WTC11 (cell line): ENCODE results near the gene PTER.

Experiments used
- CBFB ChIP-seq: sonication (generic); formaldehyde crosslinking; IDR thresholded peaks from 2 replicates; pipeline ENCODE4 v1.8.1; 2022; ENCODE audit warnings: mild to moderate bottlenecking, low read depth, missing genetic modification reagents
- CREB1 ChIP-seq: sonication (generic); formaldehyde crosslinking; IDR thresholded peaks from 2 replicates; pipeline ENCODE4 v1.8.0; 2023; ENCODE audit warnings: mild to moderate bottlenecking, missing genetic modification reagents
- FOXK1 ChIP-seq: sonication (generic); formaldehyde crosslinking; IDR thresholded peaks from 2 replicates; pipeline ENCODE4 v1.8.0; 2022; ENCODE audit warnings: mild to moderate bottlenecking, moderate library complexity, missing genetic modification reagents
- NFYB ChIP-seq: sonication (generic); formaldehyde crosslinking; conservative IDR thresholded peaks from 2 replicates; pipeline ENCODE4 v1.8.0; 2022; ENCODE audit warnings: low read depth, missing genetic modification reagents
- SP1 ChIP-seq: sonication (generic); formaldehyde crosslinking; conservative IDR thresholded peaks from 2 replicates; pipeline ENCODE4 v1.8.1; 2022; ENCODE audit warnings: missing genetic modification reagents
- TF ChIP-seq, protein P1 (sequence below): fragments of 200-600 bp; IDR thresholded peaks from 2 replicates; pipeline ENCODE4 v1.8.0; 2022; ENCODE audit warnings: antibody characterized with exemption
- TF ChIP-seq, protein P2 (sequence below): sonication (generic); formaldehyde crosslinking; IDR thresholded peaks from 2 replicates; pipeline ENCODE4 v1.8.0; 2022; ENCODE audit warnings: missing genetic modification reagents
- TF ChIP-seq, protein P3 (sequence below): sonication (generic); formaldehyde crosslinking; conservative IDR thresholded peaks from 2 replicates; pipeline ENCODE4 v1.8.1; 2022; ENCODE audit warnings: mild to moderate bottlenecking, missing genetic modification reagents

DNA sequence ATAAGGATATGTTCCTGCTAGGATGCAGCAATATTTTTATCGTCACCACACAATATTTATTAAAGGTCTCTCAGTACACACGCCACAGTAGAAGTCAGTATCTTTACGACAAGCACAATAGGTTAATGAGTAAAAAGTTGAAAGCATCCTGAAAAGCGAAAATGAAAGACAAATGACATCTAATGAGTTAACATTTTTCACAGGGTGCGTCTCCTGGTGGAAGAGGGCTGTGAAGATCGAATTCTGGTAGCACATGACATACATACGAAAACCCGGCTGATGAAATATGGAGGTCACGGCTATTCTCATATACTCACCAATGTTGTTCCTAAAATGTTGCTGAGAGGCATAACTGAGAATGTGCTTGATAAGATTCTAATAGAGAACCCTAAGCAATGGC, 74.0 kb downstream of the PTER start:
- TF ChIP-seq, protein P1, sequence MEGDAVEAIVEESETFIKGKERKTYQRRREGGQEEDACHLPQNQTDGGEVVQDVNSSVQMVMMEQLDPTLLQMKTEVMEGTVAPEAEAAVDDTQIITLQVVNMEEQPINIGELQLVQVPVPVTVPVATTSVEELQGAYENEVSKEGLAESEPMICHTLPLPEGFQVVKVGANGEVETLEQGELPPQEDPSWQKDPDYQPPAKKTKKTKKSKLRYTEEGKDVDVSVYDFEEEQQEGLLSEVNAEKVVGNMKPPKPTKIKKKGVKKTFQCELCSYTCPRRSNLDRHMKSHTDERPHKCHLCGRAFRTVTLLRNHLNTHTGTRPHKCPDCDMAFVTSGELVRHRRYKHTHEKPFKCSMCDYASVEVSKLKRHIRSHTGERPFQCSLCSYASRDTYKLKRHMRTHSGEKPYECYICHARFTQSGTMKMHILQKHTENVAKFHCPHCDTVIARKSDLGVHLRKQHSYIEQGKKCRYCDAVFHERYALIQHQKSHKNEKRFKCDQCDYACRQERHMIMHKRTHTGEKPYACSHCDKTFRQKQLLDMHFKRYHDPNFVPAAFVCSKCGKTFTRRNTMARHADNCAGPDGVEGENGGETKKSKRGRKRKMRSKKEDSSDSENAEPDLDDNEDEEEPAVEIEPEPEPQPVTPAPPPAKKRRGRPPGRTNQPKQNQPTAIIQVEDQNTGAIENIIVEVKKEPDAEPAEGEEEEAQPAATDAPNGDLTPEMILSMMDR = no peak
- TF ChIP-seq, protein P2, sequence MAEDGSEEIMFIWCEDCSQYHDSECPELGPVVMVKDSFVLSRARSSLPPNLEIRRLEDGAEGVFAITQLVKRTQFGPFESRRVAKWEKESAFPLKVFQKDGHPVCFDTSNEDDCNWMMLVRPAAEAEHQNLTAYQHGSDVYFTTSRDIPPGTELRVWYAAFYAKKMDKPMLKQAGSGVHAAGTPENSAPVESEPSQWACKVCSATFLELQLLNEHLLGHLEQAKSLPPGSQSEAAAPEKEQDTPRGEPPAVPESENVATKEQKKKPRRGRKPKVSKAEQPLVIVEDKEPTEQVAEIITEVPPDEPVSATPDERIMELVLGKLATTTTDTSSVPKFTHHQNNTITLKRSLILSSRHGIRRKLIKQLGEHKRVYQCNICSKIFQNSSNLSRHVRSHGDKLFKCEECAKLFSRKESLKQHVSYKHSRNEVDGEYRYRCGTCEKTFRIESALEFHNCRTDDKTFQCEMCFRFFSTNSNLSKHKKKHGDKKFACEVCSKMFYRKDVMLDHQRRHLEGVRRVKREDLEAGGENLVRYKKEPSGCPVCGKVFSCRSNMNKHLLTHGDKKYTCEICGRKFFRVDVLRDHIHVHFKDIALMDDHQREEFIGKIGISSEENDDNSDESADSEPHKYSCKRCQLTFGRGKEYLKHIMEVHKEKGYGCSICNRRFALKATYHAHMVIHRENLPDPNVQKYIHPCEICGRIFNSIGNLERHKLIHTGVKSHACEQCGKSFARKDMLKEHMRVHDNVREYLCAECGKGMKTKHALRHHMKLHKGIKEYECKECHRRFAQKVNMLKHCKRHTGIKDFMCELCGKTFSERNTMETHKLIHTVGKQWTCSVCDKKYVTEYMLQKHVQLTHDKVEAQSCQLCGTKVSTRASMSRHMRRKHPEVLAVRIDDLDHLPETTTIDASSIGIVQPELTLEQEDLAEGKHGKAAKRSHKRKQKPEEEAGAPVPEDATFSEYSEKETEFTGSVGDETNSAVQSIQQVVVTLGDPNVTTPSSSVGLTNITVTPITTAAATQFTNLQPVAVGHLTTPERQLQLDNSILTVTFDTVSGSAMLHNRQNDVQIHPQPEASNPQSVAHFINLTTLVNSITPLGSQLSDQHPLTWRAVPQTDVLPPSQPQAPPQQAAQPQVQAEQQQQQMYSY = no peak
- TF ChIP-seq SP1 (no peak), CREB1 (CRISPR knock-in tag) (no peak), NFYB (CRISPR knock-in tag) (no peak), CBFB (CRISPR knock-in tag) (no peak), FOXK1 (CRISPR knock-in tag) (no peak)
- TF ChIP-seq, protein P3, sequence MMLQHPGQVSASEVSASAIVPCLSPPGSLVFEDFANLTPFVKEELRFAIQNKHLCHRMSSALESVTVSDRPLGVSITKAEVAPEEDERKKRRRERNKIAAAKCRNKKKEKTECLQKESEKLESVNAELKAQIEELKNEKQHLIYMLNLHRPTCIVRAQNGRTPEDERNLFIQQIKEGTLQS (CRISPR knock-in tag) = no peak
